ENCODE results near the gene ZNF469. TPM values are rescaled to one million over a fixed set of nuclear protein-coding genes. Genes with fewer than 3 reads are reported as not detected.

The ZNF469 gene
- total and polyA plus RNA-seq, 9 of the 15 experiments (the other 6 are each of a cell fraction or from before 2014, with no cell fraction given) = 0.01 to 0.04 TPM; not detected in 7

DNA sequence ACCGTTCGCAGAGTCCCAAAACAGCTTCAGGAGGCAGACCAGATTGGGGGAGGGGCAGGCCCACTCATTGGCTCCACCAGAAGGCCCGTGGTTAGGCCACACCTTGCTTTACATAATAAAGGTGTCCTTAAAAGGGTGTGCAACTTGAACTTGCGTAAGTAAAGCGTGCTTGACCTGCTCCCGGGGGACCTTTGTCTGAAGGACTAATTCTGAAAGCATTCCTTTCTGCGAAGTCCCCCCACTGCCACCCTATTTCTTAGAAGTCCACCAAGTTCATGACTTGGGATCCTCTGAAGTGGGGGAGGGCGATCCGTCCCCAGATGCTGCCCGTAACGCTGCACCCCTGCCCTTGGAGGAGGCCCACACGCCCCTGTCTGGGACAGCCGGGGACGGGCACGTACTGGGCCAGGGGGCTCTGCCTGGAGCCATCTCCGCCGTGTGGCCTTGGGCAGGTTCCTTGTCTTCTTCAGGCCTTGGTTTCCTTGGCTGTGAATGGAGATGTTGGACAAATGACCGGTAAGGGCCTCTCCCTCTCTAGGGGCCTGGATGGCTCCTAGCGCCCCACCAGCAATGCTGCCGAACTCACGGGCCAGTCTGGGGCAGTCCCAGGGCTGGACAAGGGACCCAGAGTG is 823 bp upstream of the ZNF469 start:
- H3K4me3 ChIP-seq = no peak overlapping the region
- no peak overlapping the region for H2AFZ ChIP-seq (ENCODE audit: low read depth, low read length)
- POLR2A ChIA-PET = interaction anchor here (0.9 kb wide), 1 partner anchor 14 kb away, joined by 3 read pairs; no protein-coding TSS in a partner anchor
- H3K27me3 ChIP-seq (ENCODE audit: control insufficient read depth in 2 of 2, insufficient read depth in 2 of 2, low read length in 2 of 2) = peaks cover 23 to 72% of the 10 kb centered on the region in 2 experiments; a peak in 4 of 5 replicates
- intact Hi-C loops (cut with micrococcal nuclease) (no loop called here), in situ Hi-C loops (cut with MboI) (no loop called here)
- no peak overlapping the region for H3K9ac ChIP-seq (ENCODE audit: insufficient read depth in 1 of 2, low read depth in 2 of 2, low read length in 2 of 2)
- peaks cover 0 to 32% of the 10 kb centered on the region in 2 experiments; a peak in 2 of 5 replicates for H3K4me1 ChIP-seq (replicated peaks in 1 of 2; ENCODE audit: control insufficient read depth in 2 of 2, insufficient read depth in 2 of 2, low read length in 2 of 2)
- FAIRE-seq (no peak), ATAC-seq (no peak), DNase-seq (ENCODE audit: extremely low read depth in 1 of 4, low spot score in 3 of 4) (no peak)
- TF ChIP-seq FOXP4 (CRISPR knock-in tag; IDR thresholded peaks at IDR 0.05; ENCODE audit: borderline replicate concordance) = no peak
- CTCF ChIA-PET (ENCODE audit: low intra/inter-chr PET ratio) = no interaction called here
- no peak overlapping the region for H3K27ac ChIP-seq (ENCODE audit: extremely low read depth, low read depth, low read length)
- no peaks in the 10 kb centered on the region for H3K79me2 ChIP-seq (ENCODE audit: control insufficient read depth, insufficient read depth, low read length)
- no peaks in the 10 kb centered on the region for H3K9me1 ChIP-seq (ENCODE audit: control insufficient read depth, insufficient read depth, low read length)
- no peak overlapping the region for H3K4me2 ChIP-seq (ENCODE audit: insufficient read depth, low read length)
- WGBS (ENCODE audit: insufficient coverage, low coverage, missing lambda C conversion rate) = 45% methylated on average over 20 of the region's 21 CpGs
- H3K9me3 ChIP-seq (replicated peaks; ENCODE audit: control insufficient read depth, insufficient read depth, low read depth, low read length) = peaks cover 11% of the 10 kb centered on the region
- no peaks in the 10 kb centered on the region for H3K36me3 ChIP-seq (ENCODE audit: control insufficient read depth, insufficient read depth, low read length)
- no TSS peak for BruUV-seq (replicated peaks)
- H4K20me1 ChIP-seq (replicated peaks; ENCODE audit: control insufficient read depth, insufficient read depth, low read length) = 0 out of 2 replicates have a peak, but pooled peaks cover 3% of the 10 kb centered on the region

All from K562 (cell line).